HepG2 (cell line): Measurements from ENCODE around the gene MAP1LC3C. TPM values are rescaled to one million over a fixed set of nuclear protein-coding genes. Genes with fewer than 3 reads are reported as not detected.

Experiments used
- ATAC-seq: fragments of 200-7000 bp; cut with Tn5 transposase; 3 replicates; pipeline ENCODE4 v1.9.1; 2020; ENCODE audit warnings: mild to moderate bottlenecking, moderate library complexity
- BruUV-seq: library from RNA; stranded (reverse); fragments of 400-500 nt; replicated peaks from 2 replicates; lab custom pipeline; 2021; lab: Mats Ljungman, UMichigan
- CTCF ChIA-PET: fragments of 300-600 bp; formaldehyde crosslinking; extraction: SDS; loops from one replicate; lab custom pipeline; 2021; ENCODE audit warnings: low total read pairs, inconsistent platforms, low intra/inter-chr PET ratio; lab: Yijun Ruan, JAX
- POLR2A ChIA-PET: fragments of 350-600 bp; sonication (Branson Sonifier 250); formaldehyde crosslinking; loops from one replicate; lab custom pipeline; 2020; ENCODE audit warnings: antibody characterized with exemption, inconsistent platforms; lab: Yijun Ruan, JAX
- DNase-seq: peaks from one replicate; pipeline ENCODE4 v3.0.0-alpha.2; 2015; ENCODE audit warnings: low spot score
- FAIRE-seq: peaks from 3 replicates; lab custom pipeline; 2011; peaks lifted over from hg19 to GRCh38; lab: Jason Lieb, UNC
- H2AFZ ChIP-seq: one replicate; pipeline ENCODE4 v1.6.1; 2011; ENCODE audit warnings: low read length, inconsistent platforms
- H3K27ac ChIP-seq: fragments of 300-600 bp; 3 replicates; pipeline ENCODE4 v1.8.0; 2011; ENCODE audit warnings: mixed run types, mild to moderate bottlenecking, mixed read lengths, low read length, inconsistent platforms; ENCODE audit not compliant: insufficient read depth; ENCODE audit errors: extremely low read length
- H3K27me3 ChIP-seq, 2 experiments: fragments of 200-600 bp in 1 of 2; 2 replicates in 1 of 2; 3 replicates in 1 of 2; pipeline versions ENCODE4 v1.6.0 to v1.8.0; 2011; ENCODE audit warnings: low read length in 2 of 2, mild to moderate bottlenecking in 2 of 2, moderate library complexity in 2 of 2, inconsistent platforms in 1 of 2; ENCODE audit not compliant: insufficient read depth in 2 of 2, control insufficient read depth in 1 of 2
- H3K36me3 ChIP-seq, 2 experiments: fragments of 200-600 bp in 1 of 2; replicated peaks in 1 of 2; 2 replicates in 1 of 2; 3 replicates in 1 of 2; pipeline versions ENCODE4 v1.5.1 to v1.8.0; 2011; ENCODE audit warnings: low read length in 2 of 2, inconsistent platforms in 1 of 2; ENCODE audit not compliant: insufficient read depth in 2 of 2, control insufficient read depth in 1 of 2
- H3K4me1 ChIP-seq: 2 replicates; pipeline ENCODE4 v1.5.1; 2012; ENCODE audit warnings: low read length, inconsistent platforms; ENCODE audit not compliant: insufficient read depth
- H3K4me2 ChIP-seq: 2 replicates; pipeline ENCODE4 v1.6.0; 2011; ENCODE audit warnings: low read depth, low read length, inconsistent platforms
- H3K4me3 ChIP-seq, 3 experiments: fragments of 200-600 bp in 1 of 3; sonication (generic), shearing (Covaris generic) in 1 of 3; replicated peaks in 1 of 3; 2 replicates each; pipeline ENCODE4 v1.5.1; 2011 to 2016; ENCODE audit warnings: low read length in 3 of 3, inconsistent platforms in 2 of 3, low read depth in 2 of 3, mild to moderate bottlenecking in 2 of 3, control low read depth in 1 of 3, mixed read lengths in 1 of 3; ENCODE audit not compliant: insufficient read depth in 1 of 3
- H3K79me2 ChIP-seq: one replicate; pipeline ENCODE4 v1.6.1; 2011; ENCODE audit warnings: low read length, inconsistent platforms; ENCODE audit not compliant: insufficient read depth
- H3K9ac ChIP-seq: 2 replicates; pipeline ENCODE4 v1.6.0; 2011; ENCODE audit warnings: mild to moderate bottlenecking, low read depth, low read length, inconsistent platforms; ENCODE audit not compliant: insufficient read depth
- H3K9me3 ChIP-seq: 2 replicates; pipeline ENCODE4 v1.5.1; 2012; ENCODE audit warnings: mild to moderate bottlenecking, low read length
- H4K20me1 ChIP-seq: 2 replicates; pipeline ENCODE4 v1.6.0; 2011; ENCODE audit warnings: inconsistent platforms, mild to moderate bottlenecking, low read length, moderate library complexity; ENCODE audit not compliant: insufficient read depth
- ATM ChIP-seq: fragments of 450-650 bp; IDR thresholded peaks from 2 replicates; pipeline ENCODE4 v1.7.1; 2017; ENCODE audit warnings: mild to moderate bottlenecking, borderline replicate concordance
- HNRNPUL1 ChIP-seq: fragments of 200-400 bp; formaldehyde crosslinking; IDR thresholded peaks from 2 replicates; pipeline ENCODE4 v1.6.1; 2017; ENCODE audit warnings: low read depth, mild to moderate bottlenecking, low read length, moderate library complexity
- NCOR1 ChIP-seq: fragments of 200-600 bp; sonication (generic); IDR thresholded peaks from 2 replicates; pipeline ENCODE4 v1.7.0; 2017; ENCODE audit warnings: antibody characterized with exemption, low read length, borderline replicate concordance
- NFKBIZ ChIP-seq: IDR thresholded peaks from 2 replicates; pipeline ENCODE4 v1.6.1; 2018; ENCODE audit warnings: missing genetic modification reagents, missing compliant biosample characterization
- SP5 ChIP-seq: IDR thresholded peaks from 2 replicates; pipeline ENCODE4 v1.6.1; 2016; ENCODE audit warnings: low read depth, borderline replicate concordance
- YY1 ChIP-seq: IDR thresholded peaks from 2 replicates; pipeline ENCODE4 v1.6.1; 2011; ENCODE audit warnings: low read length, low read depth, moderate library complexity, mild to moderate bottlenecking; ENCODE audit not compliant: insufficient read depth, insufficient replicate concordance
- ZC3H13 ChIP-seq: sonication (generic); formaldehyde crosslinking; IDR thresholded peaks from 2 replicates; pipeline ENCODE4 v1.8.1; 2023; ENCODE audit warnings: mild to moderate bottlenecking, missing genetic modification reagents, moderate library complexity
- ZSCAN31 ChIP-seq: sonication (generic); formaldehyde crosslinking; IDR thresholded peaks from 2 replicates; pipeline ENCODE4 v1.5.0; 2020; ENCODE audit warnings: low read depth, mild to moderate bottlenecking, missing genetic modification reagents
- WGBS: methylation state at CpG from one replicate; pipeline ENCODE4 v1.1.6; 2017; ENCODE audit warnings: low lambda C conversion rate; 5-methylcytosine and 5-hydroxymethylcytosine counted together
- in situ Hi-C: cut with HindIII; loops from 2 replicates; pipeline ENCODE4 v1.10.0; 2017; ENCODE audit warnings: low pct_unique_long_range_greater_than_20kb; ENCODE audit not compliant: extremely low pct_ligation_motif_present
- intact Hi-C: fragments of 100-400 bp; cut with micrococcal nuclease; formaldehyde crosslinking; loops from one replicate; pipeline ENCODE4 v1.10.0; 2022; ENCODE audit not compliant: unreplicated experiment
- polyA plus RNA-seq, 8 experiments: library from polyadenylated mRNA; depleted of rRNA in 3 of 8; stranded (reverse) in 7 of 8; unstranded in 1 of 8; fragments of >200 nt; fragmentation: Illumina TruSeq in 4 of 8; extraction: Trizol in 4 of 8; gene quantifications; 2 replicates each; pipeline versions ENCODE4 v1.2.1 to v1.2.3, GENCODE V29; 2011 to 2016; ENCODE audit warnings: low read depth in 4 of 8, missing spikeins in 1 of 8, mixed read lengths in 1 of 8; ENCODE audit not compliant: insufficient read depth in 1 of 8
- total RNA-seq, 5 experiments: library from RNA; depleted of rRNA; stranded (reverse); fragments of >200 nt; fragmentation: Illumina TruSeq; extraction: Trizol; gene quantifications; 2 replicates each; pipeline ENCODE4 v1.2.3, GENCODE V29; 2016; ENCODE audit warnings: low read depth in 1 of 5

Gene MAP1LC3C
- total and polyA plus RNA-seq, 2 of the 13 experiments (the other 11 are each of a cell fraction or from before 2014, with no cell fraction given) = not detected

- ChIA-PET CTCF (no interaction called here), POLR2A (no interaction called here)
- Histone ChIP-seq H3K27me3 (0 out of 5 replicates have a peak, but pooled peaks cover 0 to 3% of the 10 kb centered on the region in 2 experiments), H3K36me3 (no peaks in the 10 kb centered on the region), H3K4me2 (no peak overlapping the region), H4K20me1 (no peaks in the 10 kb centered on the region), H2AFZ (no peak overlapping the region), H3K9ac (no peak overlapping the region), H3K79me2 (no peaks in the 10 kb centered on the region), H3K4me3 (no peak overlapping the region), H3K9me3 (no peaks in the 10 kb centered on the region), H3K4me1 (no peaks in the 10 kb centered on the region), H3K27ac (no peak overlapping the region)
- DNase-seq (no peak), FAIRE-seq (no peak), ATAC-seq (no peak)
- 20% methylated on average over 5 of the region's 5 CpGs for WGBS
- no TSS peak for BruUV-seq
- in situ Hi-C loops = no loop called here
- intact Hi-C loops = no loop called here
- TF ChIP-seq HNRNPUL1 = no peak
- no peak for TF ChIP-seq SP5 (CRISPR knock-in tag)
- TF ChIP-seq YY1 = no peak
- TF ChIP-seq NFKBIZ (CRISPR knock-in tag) = no peak
- no peak for TF ChIP-seq ATM
Measured at GRCh38 chr1:242002072-242002471, 3.2 kb upstream of the MAP1LC3C start.

- intact Hi-C loops (no loop called here), in situ Hi-C loops (no loop called here)
- Histone ChIP-seq H3K27me3 (peaks cover 0 to 8% of the 10 kb centered on the region in 2 experiments; a peak in 1 of 5 replicates), H3K27ac (no peak overlapping the region), H3K9me3 (no peaks in the 10 kb centered on the region), H3K36me3 (no peaks in the 10 kb centered on the region), H3K79me2 (no peaks in the 10 kb centered on the region), H3K9ac (no peak overlapping the region), H2AFZ (no peak overlapping the region), H3K4me3 (no peak overlapping the region), H3K4me1 (no peaks in the 10 kb centered on the region), H3K4me2 (no peak overlapping the region), H4K20me1 (no peaks in the 10 kb centered on the region)
- no peak for ATAC-seq
- WGBS = 70% methylated on average over 5 of the region's 7 CpGs
- ChIA-PET CTCF (no interaction called here), POLR2A (no interaction called here)
- BruUV-seq = no TSS peak
- no peak for TF ChIP-seq ZC3H13
- TF ChIP-seq ZSCAN31 (CRISPR knock-in tag) = no peak
- TF ChIP-seq NCOR1 = no peak
- DNase-seq = no peak
- FAIRE-seq = no peak
Measured at GRCh38 chr1:242000434-242000833, 1.5 kb upstream of the MAP1LC3C start.
